Eye (tissue), 1 donor: ENCODE results near the gene NOC4L.

ENCODE experiments used
- DNase-seq: peaks from one replicate; pipeline ENCODE4 v3.0.0-alpha.2; 2015

The NOC4L gene

GRCh38 chr12:132158677-132159554 is 14.7 kb downstream of the NOC4L start:
- no peak for DNase-seq

GRCh38 chr12:132159555-132160003 is 15.3 kb downstream of the NOC4L start:
- DNase-seq: no peak

- DNase-seq: no peak
Measured at GRCh38 chr12:132160016-132160415, 15.8 kb downstream of the NOC4L start.

- no peak for DNase-seq
Measured at GRCh38 chr12:132160601-132161035, 16.4 kb downstream of the NOC4L start.

GRCh38 chr12:132161036-132161781 is 17.0 kb downstream of the NOC4L start:
- DNase-seq: no peak

- no peak for DNase-seq
Measured at GRCh38 chr12:132161796-132162507, 17.7 kb downstream of the NOC4L start.

- DNase-seq: no peak
Measured at GRCh38 chr12:132162508-132163031, 18.3 kb downstream of the NOC4L start.

GRCh38 chr12:132163041-132163910 is 19.0 kb downstream of the NOC4L start:
- no peak for DNase-seq

GRCh38 chr12:132163911-132164288 is 19.6 kb downstream of the NOC4L start:
- DNase-seq: no peak

GRCh38 chr12:132164426-132164825 is 20.2 kb downstream of the NOC4L start:
- DNase-seq: no peak

GRCh38 chr12:132165584-132165983 is 21.3 kb downstream of the NOC4L start:
- no peak for DNase-seq

GRCh38 chr12:132166093-132166492 is 21.8 kb downstream of the NOC4L start:
- DNase-seq: no peak

GRCh38 chr12:132166801-132167591 is 22.7 kb downstream of the NOC4L start:
- DNase-seq: no peak

- no peak for DNase-seq
Measured at GRCh38 chr12:132167611-132168310, 23.5 kb downstream of the NOC4L start.

- no peak for DNase-seq
Measured at GRCh38 chr12:132168311-132169031, 24.2 kb downstream of the NOC4L start.

- no peak for DNase-seq
Measured at GRCh38 chr12:132169376-132169775, 25.1 kb downstream of the NOC4L start.

GRCh38 chr12:132170094-132170636 is 25.9 kb downstream of the NOC4L start:
- no peak for DNase-seq

- DNase-seq: no peak
Measured at GRCh38 chr12:132170637-132171292, 26.5 kb downstream of the NOC4L start.
